ENCODE measurements around the gene SETD7. TPM values are rescaled to one million over a fixed set of nuclear protein-coding genes. Genes with fewer than 3 reads are reported as not detected.

SETD7 gene
- total and polyA plus RNA-seq, 12 donors: 12.0 to 79.2 (median 52.8) TPM

Other genes with a start within 250 kb of the SETD7 start
- 1 to 10 TPM; 5.6 to 7.5 (median 6.8) TPM for gene RAB33B, start 102.1 kb downstream of the SETD7 start, total RNA-seq
- 1 to 10 TPM; 2.4 to 5.9 TPM for gene RAB33B, start 102.1 kb downstream of the SETD7 start, polyA plus RNA-seq
- 100 to 1,000 TPM in 9 of 10 donors, 10 to 100 TPM in 1; 99.1 to 125 (median 107) TPM for gene MGST2, start 109.6 kb upstream of the SETD7 start, total RNA-seq
- 100 to 1,000 TPM in 1 of 2 donors, 10 to 100 TPM in 1; 97.6 to 203 TPM for gene MGST2, start 109.6 kb upstream of the SETD7 start, polyA plus RNA-seq